Stimulated activated CD4-positive, alpha-beta T cell treated with anti-CD3 and anti-CD28 coated beads, TNF-alpha, amount 100 ng/mL, for 4 hours (primary cell): ENCODE data around the gene SAA1.
"Not testable (repeated sequence)": the region's sequence is repeated elsewhere in the genome, so short reads cannot be mapped to it uniquely, and the experiment has no call there.

Experiments used
- DNase-seq, 3 experiments: peaks; one replicate each; pipeline ENCODE4 v3.0.0-alpha.2; 2020; ENCODE audit warnings: low read depth in 3 of 3

SAA1 gene

DNA sequence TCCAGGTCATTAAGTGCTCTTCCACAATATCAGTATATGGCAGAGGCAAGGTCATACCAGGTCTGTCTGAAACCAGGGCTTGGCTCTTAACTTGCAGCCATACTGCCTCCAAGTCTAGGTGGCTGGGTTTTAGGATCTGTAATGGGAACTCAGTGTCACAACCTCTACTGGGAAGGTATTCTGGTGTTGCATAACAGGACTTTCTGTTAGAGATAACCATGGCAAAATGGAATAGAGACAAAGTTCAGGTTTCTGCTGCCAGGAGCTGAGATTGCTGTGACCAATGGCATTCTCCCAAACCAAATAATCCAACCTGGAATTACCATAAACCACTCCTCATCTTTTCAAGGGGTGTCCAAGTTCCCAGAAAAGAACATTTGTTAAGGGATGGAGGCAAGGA lies 6.8 kb upstream of the SAA1 start:
- no peak for DNase-seq

DNA sequence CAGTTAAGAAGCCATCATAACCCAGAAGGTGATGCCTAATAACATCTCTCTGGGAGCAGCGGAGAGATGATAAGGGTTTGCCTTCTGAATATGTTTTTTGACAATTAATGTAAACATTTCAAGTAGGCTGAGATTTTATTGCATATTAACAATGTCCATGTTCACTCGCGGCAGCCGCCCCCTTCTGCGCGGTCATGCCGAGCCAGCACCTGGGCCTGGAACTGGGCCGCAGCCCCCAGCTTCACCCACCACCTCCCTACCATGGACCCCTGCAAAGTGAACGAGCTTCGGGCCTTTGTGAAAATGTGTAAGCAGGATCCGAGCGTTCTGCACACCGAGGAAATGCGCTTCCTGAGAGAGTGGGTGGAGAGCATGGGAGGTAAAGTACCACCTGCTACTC lies 4.3 kb upstream of the SAA1 start:
- no peak for DNase-seq

DNA sequence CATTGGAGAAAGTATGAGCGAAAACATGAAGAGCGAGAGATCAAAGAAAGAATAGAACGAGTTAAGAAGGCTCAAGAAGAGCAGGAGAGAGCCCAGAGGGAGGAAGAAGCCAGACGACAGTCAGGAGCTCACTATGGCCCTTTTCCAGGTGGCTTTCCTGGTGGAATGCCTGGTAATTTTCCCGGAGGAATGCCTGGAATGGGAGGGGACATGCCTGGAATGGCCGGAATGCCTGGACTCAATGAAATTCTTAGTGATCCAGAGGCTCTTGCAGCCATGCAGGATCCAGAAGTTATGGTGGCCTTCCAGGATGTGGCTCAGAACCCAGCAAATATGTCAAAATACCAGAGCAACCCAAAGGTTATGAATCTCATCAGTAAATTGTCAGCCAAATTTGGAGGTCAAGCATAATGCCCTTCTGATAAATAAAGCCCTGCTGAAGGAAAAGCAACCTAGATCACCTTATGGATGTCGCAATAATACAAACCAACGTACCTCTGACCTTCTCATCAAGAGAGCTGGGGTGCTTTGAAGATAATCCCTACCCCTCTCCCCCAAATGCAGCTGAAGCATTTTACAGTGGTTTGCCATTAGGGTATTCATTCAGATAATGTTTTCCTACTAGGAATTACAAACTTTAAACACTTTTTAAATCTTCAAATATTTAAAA lies 3.2 kb upstream of the SAA1 start:
- not testable (repeated sequence) for DNase-seq

DNA sequence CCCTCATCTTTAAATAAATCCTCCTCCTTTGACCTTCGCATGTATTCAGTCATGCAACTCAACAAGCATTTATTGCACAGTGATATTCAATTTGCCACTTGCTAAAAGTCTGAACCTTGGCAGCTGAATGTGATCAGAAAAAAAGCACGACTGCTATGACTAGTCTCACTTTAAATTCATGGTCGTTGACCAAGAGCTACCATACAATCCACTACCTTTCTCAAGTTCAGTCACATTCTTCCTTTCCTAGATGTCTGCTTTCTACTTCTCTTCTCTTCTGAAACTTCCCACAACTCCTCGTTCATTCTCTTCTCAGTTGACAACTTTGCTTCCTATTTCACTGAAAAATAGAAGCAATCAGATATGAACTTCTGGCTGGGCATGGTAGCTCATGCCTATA lies 2.0 kb upstream of the SAA1 start:
- no peak for DNase-seq

DNA sequence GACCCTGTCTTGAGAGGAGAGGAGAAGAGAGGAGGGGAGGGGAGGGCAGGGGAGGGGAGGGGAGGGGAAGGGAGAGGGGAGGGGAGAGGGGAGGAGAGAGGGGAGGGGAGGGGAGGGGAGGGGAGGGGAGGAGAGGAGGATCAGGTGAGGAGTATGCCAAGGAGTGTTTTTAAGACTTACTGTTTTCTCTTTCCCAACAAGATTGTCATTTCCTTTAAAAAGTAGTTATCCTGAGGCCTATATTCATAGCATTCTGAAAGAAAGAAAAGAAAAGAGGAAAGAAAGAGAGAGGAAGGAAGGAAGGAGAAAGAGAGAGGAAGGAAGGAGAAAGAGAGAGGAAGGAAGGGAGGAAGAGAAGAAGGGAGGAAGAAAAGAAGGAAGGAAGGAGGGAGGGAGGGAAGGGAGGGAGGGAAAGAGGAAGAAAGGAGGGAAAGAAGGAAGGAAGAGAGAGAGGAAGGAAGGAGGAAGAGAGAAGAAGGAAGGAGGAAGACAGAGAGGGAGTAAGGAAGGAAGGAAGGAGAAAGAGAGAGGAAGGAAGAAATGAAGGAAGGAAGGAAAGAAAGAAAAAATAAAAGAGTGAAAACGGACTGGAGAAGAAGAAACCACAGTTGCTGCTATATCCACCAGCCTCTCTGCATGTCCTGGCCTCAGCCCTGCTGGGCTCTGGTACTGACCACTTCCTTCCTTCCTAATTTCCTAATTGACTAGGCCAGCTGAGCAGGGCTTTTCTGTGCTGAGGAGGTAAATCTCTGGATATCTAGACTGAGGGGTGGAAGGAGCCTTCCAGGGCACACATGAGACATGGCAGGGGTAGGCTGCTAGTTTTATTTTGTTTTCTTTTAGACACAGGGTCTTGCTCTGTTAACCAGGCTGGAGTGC lies 1.1 kb upstream of the SAA1 start:
- DNase-seq, result no peak

DNA sequence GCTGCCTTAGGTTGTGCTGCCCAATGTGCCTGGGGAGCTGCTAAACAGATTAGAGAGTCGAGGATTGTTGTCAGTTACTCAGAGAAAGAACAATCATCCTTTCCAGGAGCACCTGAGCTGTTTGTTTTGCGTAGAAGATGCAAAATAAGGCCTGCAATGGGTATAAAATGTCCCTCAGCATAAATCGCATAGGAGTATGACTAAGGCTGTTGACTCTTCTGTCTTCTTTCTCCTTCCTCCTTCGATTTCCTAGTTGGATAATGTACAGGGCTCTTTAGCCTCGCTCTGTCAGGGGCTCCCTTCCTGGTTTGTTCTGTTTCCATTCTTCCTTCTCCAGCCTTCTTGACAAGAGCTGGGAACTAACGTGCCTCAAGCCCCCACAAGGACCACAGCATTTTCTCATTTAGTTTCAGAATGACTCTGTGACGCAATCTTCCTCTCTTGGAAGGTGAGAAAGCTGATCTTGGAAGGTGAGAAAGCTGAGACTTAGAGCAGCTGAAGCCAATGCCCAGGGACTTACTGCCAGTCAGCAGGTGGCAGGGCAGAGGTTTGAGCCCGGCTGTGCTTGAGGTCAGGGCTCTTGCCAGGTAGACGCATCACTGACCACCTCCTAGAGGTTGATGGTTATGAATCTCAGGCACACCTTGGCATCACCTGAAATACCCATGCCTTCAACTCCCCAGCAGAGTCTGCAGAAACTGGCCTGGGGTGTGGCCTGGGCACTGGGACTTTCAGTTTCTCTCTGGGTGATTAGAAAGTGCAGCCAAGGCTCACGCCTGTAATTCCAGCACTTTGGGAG lies 1.5 kb downstream of the SAA1 start:
- DNase-seq, result not testable (repeated sequence)

DNA sequence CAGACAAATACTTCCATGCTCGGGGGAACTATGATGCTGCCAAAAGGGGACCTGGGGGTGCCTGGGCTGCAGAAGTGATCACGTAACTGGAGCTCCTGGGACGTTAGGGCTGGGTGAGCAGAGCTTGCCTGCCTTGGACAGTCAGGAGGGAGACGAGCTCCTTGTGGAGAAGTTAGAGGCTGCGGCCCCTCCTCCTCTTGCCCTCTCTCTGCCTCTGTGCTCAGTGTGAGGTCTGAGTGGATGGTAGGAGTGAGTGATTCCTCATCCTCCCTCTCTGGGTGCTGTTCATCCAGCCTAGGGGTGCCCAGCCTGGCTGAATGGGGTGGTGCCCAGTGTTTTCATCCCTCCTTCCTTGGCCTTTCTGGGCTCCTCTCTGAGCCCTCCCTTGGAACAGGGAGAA lies 3.2 kb downstream of the SAA1 start:
- DNase-seq, result not testable (repeated sequence)

DNA sequence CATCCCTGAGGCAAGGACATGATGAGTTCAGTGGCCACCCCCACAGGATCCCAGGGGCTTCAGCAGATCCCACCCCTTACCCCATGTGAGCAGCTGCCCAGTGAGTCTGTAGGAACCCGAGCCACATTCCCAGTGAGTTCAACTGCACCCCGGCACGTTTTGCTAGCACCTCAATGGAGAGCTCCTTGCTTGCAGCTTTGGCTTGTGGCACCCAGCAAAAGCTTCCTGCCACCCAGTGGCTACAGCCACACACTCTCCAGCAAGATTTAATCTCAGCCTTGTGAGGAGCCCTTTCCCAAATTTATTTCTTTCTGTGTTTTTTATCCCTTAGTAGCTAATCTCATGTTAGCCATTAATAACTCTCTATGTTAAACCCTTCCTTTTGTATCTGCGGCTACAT lies 4.0 kb downstream of the SAA1 start:
- DNase-seq, result no peak

DNA sequence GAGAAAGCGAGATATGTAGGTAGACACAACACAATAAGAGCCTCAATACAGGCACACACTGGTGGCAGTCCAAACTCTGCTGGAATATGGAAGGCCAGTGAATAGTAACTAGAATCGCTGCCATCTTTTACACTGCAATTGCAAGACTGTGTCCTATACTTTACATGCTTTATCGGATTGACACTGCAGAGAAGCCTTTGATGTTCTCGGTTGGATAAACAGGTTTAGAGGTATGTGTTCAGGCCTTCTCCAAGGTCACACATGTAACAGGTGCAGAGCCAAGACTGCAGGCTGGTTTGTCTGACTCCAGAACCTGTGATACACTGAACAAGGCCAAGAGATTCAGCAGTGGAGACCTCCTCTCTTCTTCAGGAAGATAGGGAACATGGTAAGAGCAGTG lies 5.1 kb downstream of the SAA1 start:
- DNase-seq, result no peak

DNA sequence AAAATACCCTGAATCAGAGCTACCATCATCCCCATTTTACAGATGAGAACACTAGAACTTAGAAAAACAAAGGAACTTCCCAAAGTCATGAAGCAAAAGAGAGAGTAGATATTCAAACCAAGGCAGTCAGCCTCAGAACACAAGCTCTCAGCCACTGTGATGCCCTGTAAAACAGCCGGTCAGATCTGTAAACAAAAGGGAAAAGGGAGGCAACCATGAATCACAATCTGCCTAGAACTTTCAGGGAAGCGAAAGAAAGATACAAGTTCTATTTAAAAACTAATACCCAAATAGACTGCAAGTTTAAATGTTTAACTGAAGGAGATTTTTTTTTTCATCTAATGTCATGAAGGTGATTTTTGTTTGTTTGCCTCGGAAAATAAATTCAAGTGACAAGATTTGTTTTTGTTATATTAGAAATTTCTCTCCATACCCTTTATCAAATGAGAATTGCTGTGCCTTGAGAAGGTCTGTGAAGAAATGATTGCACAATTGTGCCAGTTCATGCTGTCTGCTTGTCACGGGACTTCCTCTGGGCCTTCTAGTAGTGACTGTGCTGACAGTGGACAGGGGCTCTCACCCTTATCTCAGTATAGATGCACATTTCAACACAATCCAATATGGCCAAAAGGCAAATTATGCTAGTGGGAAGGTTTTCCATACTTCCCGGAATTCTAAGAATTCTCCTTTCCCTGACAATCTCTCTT lies 11.7 kb downstream of the SAA1 start:
- DNase-seq, result no peak

DNA sequence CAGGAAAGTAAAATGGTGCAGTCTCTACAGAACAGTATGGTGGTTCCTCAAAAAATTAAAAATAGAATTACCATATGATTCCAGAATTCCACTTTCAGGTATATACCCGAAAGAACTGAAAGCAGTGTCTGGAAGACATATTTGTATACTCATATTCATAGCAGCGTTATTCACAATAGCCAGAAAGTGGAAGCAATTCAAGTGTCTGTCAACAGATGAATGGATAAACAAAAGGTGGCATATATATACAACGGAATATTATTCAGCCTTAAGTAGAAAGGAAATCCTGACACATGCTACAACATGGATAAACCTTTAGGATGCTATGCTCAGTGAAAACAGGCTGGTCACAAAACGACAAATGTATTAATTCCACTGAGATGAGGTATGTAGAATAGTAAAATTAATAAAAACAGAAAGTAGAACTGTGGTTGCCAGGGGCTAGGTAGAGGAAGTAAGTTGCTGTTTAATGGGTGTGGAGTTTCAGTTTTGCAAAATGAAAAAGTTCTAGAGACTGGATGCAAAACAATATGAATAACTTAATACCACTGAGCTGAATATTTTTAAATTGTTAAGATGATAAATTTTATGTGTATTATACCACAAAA lies 14.5 kb downstream of the SAA1 start:
- DNase-seq, result no peak

DNA sequence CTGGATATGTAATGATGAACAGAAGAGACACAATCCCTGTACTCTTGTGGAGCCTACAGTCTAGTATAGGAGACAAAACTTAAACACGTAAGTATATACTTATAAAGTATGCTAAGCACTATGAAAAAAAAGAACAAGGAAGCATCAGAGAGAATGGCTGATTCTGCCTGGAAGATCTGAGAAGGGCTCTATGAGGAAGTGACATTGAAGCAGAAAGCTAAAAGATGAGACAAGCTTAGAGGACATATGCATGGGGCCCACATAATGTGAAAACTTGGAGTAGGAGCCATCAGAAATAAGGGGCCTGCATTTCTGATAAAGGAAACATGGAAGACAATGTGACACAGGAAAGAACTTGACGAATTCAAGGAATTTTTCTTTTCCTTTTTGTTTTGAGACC lies 16.6 kb downstream of the SAA1 start:
- no peak for DNase-seq

DNA sequence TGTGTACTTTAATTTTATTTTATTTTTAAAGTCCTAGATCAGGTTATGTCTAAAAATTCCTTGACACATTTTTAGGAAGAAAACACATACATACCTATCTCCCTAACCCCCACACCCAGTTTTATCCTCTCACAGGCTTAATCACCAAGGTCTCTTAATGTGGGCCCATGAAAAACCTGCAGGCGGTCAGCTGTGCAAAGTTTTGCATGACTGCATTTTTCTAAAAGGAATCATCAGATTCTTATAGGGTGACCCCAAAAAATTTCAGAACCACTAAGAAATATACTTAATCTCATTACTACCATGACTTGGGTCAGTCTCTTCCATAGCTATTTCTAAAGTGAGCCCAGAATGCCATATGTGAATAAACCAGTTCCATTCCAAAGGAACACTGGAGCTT lies 19.8 kb downstream of the SAA1 start:
- no peak for DNase-seq

DNA sequence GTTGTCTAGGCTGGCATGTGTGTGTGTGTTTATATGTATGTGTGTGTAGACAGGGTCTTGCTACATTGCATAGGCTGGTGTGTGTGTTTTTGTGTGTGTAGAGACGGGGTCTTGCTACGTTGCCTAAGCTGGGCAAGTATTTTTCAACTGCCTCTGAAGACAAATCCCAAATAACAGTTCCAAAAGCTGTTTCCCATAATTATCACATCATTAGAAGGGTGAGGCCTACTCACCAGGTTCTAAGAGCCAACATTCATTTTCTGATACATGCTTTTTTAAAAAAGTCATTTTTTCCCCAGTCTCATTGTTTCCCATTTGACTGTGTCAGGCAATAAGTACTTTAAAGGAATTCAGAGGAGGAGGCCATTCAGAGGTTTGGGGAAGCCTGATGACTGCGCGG lies 22.8 kb downstream of the SAA1 start:
- DNase-seq, result no peak

DNA sequence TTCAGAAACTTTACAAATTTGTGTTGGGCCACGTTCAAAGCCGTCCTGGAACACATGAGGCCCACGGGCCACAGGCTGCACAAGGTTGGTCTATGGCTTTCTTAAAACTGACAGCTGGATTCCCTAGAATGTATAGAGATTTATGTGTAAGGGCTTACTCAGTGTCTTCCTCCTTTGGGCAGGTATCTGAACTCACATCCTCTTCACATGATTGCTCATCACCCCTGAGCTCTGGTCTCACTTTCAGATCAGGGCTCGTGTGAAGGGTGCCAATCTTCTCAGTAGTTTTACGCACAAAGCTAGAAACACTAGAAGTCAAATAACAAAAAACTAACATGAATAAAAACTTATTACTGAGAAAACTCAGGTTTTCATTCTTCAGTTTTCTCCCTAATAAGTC lies 28.8 kb downstream of the SAA1 start:
- DNase-seq, result no peak

DNA sequence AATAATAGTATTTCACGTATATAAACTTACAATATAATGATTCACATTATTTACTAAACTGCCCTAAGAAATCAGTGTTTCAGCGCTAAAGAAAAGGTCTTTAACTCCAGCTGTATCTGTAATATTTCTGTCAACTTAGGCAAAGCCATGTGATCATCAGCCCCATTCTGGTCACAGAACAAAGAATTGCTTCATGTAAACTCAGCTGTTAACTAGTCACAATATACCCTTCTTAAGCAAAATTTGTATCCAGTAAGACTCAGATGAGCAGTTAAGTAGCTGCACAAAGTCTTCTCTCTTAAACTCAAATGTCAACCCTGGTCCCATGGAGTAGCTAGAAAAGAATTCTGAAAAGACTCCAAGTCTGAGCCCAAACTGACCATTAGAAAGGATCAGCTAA lies 29.3 kb downstream of the SAA1 start:
- DNase-seq, result no peak

DNA sequence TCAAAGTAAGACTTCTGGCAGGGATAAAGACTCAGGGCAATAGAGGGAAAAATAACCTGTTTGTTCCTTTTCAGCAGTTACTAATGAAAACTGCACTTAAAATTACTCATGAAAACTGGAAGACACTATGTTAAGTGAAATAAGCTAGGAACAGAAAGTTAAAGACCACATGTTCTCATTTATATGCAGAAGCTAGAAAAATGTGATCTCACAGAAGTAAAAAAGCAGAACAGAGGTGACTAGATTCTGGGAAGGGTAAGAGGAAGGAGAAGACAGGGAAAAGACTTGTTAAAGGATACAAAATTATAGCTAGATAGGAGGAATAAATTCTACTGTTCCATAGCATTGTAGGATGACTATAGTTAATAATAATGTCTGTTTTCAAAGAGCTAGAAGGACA lies 33.7 kb downstream of the SAA1 start:
- no peak for DNase-seq

DNA sequence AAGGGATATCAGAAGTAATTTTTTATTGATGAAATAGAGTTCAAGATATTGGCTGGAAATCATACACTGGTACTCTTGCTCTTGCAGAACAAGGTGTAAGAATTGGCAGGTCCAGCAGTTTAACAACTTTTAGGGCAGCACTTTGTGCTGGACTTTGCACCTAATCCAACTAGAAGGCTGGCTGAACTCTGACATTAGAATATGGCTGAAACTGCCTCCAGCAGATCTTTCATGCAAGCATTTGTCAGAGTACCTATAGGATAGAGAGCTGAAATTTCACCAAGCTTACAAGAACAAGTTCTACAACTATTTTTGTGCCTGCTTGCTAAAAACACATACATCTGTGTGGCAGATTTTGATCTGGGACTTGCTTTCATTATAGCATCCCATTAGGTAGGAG lies 38.7 kb downstream of the SAA1 start:
- DNase-seq, result no peak

DNA sequence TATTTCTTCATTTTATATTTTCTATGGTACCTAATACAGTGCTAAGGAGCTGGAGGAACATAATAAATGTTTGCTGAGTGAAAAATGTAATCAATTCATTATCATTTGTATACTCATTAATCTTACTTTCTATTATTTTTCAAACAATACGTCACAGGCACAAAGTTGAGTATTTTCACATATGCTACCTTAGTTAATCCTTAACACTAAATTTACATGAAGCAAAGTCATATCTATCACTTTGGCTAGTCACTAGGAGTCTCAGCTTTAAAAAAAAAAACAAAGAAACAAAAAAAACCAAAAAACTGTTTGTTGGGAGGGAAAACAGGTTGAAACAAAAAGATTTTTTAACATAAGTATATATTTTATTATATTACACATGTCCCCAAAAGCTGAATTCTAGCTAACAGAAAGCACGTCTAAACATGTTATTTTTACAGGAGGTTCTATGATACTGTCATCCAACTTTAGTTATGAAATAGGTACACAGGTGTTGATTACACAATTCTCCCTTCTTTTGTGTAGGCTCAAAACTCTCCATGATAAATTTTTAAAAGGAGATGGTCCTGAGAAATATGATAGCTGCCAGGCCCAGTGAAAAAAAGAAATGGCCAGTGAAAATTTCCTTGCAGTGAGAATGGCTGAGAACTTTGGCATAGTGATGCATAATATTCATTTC lies 41.5 kb downstream of the SAA1 start:
- DNase-seq, result no peak

DNA sequence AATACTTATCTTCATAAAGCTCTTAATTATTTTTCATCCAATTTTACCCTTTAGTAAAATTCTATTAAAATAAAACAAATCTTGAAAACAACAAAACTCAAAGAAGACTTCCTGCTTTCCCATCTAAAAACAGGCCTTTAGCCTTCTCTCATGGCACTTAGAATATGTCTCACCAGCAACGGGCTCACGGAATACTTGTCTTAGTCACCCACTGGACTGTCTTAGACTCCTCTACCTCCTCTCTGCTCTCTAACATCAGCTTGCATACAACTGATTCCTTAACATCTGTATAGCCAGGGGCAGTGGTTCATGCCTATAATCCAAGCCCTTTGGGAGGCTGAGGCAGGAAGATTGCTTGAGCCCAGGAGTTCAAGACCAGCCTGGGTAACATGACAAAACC lies 42.2 kb downstream of the SAA1 start:
- DNase-seq, result no peak

DNA sequence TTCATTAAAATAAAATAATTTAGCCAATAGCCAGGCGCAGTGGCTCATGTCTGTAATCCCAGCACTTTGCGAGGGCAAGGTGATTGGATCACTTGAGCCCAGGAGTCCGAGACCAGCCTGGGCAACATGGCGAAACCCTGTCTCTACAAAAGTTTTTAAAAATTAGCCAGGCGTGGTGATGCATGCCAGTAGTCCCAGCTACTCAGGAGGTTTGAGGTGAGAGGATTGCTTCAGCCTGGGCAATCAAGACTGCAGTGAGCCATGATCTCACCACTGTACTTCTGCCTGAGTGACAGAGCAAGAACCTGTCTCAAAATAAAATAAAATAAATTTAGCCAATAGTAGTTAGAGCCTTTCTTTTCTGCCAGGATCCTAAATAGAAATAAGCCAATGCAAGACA lies 43.6 kb downstream of the SAA1 start:
- DNase-seq, result no peak
